GM12874 (cell line): ENCODE data around the gene STX16.

Source experiments
- CTCF ChIP-seq: IDR thresholded peaks from 2 replicates; pipeline ENCODE4 v1.5.1; 2011; ENCODE audit warnings: low read depth, mild to moderate bottlenecking, control low read depth, low read length, moderate library complexity; ENCODE audit not compliant: insufficient read depth

The STX16 gene

GRCh38 chr20:58625585-58625984 is 25.5 kb upstream of the STX16 start:
- TF ChIP-seq CTCF: no peak

GRCh38 chr20:58626051-58626450 is 25.0 kb upstream of the STX16 start:
- no peak for TF ChIP-seq CTCF

- TF ChIP-seq CTCF: no peak
Observed at GRCh38 chr20:58627212-58628072, 23.6 kb upstream of the STX16 start.

GRCh38 chr20:58628491-58629214 is 22.4 kb upstream of the STX16 start:
- no peak for TF ChIP-seq CTCF

- TF ChIP-seq CTCF: no peak
Observed at GRCh38 chr20:58629215-58629580, 21.9 kb upstream of the STX16 start.

GRCh38 chr20:58630063-58630462 is 21.0 kb upstream of the STX16 start:
- no peak for TF ChIP-seq CTCF

- no peak for TF ChIP-seq CTCF
Observed at GRCh38 chr20:58633161-58634053, 17.7 kb upstream of the STX16 start.
